Epithelial cell of esophagus (primary cell): ENCODE results near the gene SYNGR2.

Source experiments
- DNase-seq: peaks from one replicate; pipeline ENCODE4 v3.0.0; 2010; ENCODE audit warnings: low read depth
- H3K4me3 ChIP-seq: 2 replicates; pipeline ENCODE4 v1.5.1; 2011; ENCODE audit warnings: mild to moderate bottlenecking, low read length, control low read depth
- TF ChIP-seq, protein P1 (sequence below): IDR thresholded peaks from 2 replicates; pipeline ENCODE4 v1.5.1; 2011; ENCODE audit warnings: low read depth, mild to moderate bottlenecking, low read length, control low read depth, inconsistent platforms; ENCODE audit not compliant: insufficient read depth; ENCODE audit errors: missing control alignments

SYNGR2 gene

DNA sequence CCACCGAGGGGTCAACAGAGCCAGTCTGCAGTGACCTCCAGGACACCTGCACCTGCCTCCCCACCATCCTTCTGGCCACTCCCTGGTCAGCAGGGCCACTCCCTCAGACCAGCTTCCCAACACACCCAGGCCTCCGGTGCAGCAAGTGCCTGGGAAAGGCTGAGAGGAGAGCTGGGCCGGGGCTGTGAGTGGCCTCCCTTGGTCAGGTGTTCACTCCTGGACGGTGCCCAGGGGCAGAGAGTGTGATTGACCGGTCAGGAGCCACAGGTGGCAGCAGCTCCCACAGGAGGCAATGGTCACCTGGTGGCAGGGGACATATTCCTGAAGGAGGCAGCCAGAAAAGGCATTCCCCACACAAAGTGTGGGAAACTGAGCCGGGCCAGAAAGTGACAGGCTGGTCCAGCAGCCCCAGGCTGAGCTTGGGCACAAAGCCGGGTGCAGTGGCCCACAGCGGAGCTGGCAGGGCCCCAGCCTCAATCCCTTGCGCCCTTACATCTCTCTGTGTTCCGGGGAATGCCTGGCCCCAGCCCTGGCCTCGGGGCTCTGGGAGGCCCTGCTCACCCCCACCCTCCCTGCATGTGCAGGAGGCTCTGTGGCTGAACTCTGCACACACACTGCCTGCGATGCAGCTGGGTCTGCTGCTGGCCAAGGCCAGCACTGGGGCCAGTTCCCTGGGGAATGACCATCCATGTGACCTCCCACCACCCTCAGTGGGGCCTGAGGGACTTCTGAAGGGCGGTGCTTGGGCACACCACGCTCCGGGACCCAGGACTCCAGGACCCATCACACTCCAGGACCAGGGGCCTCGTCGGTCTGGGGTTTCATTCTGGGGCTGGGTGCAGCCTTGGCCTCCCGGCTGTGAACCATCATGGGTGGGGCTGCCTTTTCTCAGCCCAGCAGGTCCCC, 23.4 kb upstream of the SYNGR2 start:
- no peak for DNase-seq
- no peak overlapping the region for H3K4me3 ChIP-seq
- TF ChIP-seq, protein P1, sequence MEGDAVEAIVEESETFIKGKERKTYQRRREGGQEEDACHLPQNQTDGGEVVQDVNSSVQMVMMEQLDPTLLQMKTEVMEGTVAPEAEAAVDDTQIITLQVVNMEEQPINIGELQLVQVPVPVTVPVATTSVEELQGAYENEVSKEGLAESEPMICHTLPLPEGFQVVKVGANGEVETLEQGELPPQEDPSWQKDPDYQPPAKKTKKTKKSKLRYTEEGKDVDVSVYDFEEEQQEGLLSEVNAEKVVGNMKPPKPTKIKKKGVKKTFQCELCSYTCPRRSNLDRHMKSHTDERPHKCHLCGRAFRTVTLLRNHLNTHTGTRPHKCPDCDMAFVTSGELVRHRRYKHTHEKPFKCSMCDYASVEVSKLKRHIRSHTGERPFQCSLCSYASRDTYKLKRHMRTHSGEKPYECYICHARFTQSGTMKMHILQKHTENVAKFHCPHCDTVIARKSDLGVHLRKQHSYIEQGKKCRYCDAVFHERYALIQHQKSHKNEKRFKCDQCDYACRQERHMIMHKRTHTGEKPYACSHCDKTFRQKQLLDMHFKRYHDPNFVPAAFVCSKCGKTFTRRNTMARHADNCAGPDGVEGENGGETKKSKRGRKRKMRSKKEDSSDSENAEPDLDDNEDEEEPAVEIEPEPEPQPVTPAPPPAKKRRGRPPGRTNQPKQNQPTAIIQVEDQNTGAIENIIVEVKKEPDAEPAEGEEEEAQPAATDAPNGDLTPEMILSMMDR: no peak

DNA sequence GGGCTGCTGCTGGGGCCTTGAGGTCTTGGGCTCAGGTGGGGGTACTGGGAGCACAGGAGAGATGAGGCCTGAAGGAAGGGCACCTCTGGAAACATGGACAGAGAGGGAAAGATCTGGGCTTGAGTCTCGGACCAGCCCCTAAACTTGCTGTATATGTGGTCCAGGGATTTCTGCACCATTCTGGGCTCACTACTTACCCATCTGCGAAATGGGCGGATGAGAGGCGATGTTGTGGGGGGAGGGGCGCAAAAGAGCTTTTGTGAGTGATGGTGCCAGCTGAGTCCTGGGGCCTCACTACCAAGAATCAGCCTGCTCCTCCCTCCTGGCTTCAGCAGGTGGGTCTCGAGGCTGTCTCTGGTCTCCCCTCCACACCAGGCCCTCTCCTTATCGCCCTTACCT, 21.9 kb upstream of the SYNGR2 start:
- TF ChIP-seq, protein P1: no peak
- no peak for DNase-seq
- H3K4me3 ChIP-seq: no peak overlapping the region

DNA sequence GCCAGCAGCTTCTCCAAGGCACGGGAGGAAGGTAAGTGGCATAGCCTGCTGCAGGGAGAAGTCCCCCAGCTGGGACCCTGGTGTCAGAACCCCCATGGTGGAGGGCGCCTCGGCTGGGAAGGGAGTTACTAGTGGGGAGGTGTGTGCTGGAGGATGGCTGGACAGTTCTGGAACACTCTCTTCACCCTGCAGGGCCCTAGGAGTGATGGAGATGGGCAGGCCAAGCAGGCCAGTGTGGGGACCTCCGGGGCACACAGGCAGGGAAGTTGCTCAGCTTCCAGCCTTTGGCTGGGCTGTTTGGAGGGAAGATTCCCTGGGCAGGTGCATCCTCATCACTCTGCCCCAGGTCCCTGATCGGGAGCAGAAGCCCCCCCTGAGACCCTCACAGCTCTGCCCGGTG, 21.5 kb upstream of the SYNGR2 start:
- no peak for DNase-seq
- no peak overlapping the region for H3K4me3 ChIP-seq
- TF ChIP-seq, protein P1: no peak

DNA sequence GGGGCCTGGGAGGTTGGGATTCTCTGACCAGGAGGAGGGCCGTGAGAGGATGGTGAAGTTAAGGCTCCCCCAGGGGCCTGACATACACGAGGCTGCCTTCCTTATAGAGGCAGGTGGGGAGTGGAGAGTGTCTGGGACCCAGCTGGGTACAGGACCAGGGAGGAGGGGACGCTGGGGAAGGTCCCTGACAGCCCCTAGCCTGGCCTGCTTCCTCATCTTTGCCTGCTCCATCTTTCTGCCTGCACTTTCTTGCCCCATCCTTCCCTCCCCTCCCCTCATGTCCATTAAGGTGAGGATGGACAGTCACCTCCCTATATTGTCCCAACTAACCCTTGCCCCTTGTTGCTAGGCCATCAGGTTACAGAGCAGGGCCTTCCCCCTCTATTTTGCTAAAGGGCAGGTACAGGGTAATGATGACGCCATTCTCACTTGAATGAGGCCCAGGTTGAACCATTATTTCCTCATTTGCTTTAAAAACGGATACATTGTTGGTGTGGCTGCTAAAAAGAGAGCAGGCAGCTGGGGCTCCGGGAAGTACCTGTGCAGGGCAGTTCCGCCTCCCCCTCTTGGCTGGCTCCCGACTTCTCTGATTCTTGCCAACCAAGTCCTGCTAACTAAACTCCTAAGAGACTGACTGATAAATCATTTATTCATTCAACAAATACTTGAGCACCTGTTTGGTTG, 20.9 kb upstream of the SYNGR2 start:
- no peak overlapping the region for H3K4me3 ChIP-seq
- peak; percentile 33 for DNase-seq
- TF ChIP-seq, protein P1: no peak

DNA sequence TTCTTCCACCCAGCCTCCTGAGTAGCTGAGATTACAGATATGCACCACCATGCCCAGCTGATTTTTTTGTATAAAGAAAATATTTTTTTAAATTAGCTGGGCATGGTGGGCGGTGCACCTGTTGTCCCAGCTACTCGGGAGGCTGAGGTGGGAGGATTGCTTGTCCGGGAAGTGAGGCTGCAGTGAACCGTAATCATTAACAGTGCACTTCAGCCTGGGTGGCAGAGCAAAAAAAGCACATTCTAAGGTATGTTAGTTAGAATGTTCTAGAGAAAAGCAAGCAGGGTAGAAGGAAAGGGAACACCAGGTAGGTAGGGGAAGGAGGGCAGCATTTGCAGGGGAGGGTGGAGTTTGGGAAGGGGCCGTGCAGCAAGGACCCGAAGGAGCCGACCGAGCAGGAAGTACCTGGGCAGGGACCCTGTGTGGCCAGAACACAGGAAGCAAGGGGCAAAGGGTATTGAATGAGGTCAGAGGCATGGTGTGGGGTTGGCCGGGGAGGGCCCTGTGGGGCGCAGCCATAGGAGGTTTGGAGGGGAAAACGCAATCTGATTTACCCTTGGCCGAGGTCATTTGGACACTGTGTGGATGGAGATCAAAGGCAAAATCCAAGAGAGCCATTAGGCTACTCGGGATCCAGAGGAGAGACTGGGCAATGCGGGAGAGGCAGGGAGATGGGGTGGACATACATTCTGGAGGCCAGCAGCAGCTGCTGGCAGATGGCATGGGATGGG, 19.9 kb upstream of the SYNGR2 start:
- H3K4me3 ChIP-seq: no peak overlapping the region
- DNase-seq: no peak
- TF ChIP-seq, protein P1: no peak

DNA sequence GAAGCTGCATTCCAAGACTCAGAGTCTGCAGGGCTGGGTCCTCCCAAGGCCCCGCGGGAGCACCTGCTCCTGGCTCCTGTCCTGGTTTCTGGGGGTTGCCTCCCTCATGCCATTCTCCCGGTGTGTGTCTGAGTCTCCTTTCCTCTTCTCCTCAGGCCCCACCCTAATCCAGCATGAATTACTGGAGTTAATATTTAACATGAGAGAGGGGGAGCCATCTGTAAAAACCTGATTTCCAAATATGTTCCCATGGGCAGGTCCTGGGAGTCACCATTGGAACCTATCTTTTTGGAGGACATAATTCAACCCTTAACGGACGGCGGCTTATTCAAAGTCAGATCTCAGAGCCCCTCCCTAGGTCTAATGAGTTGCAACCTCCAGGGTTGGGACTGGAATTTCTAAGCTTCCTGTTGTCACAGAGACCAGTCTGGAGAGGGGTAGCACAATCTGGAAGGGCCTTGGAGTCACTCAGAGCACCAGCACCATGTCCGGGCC, 16.8 kb upstream of the SYNGR2 start:
- H3K4me3 ChIP-seq: no peak overlapping the region
- TF ChIP-seq, protein P1: no peak
- DNase-seq: peak; percentile 96
